GM19025 (cell line): ENCODE results near the gene MBLAC2.

Source experiments
- ATAC-seq: cut with Tn5 transposase; IDR thresholded peaks from one replicate; pipeline ENCODE4 v1.9.1; 2021; ENCODE audit warnings: mild to moderate bottlenecking, low read depth, moderate library complexity; ENCODE audit not compliant: unreplicated experiment

Gene MBLAC2

DNA sequence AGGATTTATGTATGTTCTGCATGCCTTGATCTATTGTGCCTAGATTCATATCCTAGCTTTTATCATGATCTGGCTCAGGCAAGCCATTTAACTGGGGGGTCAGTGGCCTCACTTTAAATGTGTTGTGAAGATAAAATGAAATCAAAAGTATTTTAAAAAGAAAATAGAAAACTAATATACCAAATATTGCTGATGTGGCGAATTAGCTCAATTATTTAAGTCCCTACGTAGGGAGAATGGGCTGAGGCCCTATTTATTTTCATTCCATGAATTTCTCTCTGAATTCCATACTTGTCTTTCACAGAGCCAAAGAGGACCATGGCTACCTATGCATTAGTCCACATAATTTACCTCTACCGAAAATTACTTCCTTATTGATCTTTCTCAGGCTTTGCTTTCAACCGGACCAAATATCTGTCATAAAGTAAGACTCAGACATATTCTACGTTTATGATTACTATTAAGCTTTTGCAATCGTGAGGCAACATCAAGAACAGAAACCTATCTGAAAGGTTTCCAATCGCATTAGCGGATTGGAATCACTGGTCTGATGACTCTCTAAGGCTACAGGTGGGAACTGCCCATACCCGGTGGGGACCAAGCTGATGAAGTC, 1.7 kb downstream of the MBLAC2 start:
- no peak for ATAC-seq

DNA sequence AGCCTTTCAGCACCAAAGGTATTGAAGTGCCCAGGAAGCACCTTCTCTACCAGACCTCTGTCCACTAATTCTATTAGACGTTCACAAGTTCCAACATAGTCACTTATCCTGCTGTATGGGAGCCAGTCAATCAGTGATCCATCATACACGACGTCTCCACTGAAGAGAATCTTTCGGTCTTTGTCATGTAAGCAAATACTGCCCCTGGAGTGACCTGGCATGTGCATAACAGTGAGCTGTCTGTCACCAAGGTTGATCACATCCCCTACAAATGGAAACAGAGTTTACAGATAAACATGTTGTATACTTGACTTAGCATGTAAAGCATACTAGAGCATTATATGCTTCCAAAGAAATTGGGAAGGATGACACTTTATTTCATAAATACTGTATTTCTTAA, 13.3 kb downstream of the MBLAC2 start:
- ATAC-seq = no peak

DNA sequence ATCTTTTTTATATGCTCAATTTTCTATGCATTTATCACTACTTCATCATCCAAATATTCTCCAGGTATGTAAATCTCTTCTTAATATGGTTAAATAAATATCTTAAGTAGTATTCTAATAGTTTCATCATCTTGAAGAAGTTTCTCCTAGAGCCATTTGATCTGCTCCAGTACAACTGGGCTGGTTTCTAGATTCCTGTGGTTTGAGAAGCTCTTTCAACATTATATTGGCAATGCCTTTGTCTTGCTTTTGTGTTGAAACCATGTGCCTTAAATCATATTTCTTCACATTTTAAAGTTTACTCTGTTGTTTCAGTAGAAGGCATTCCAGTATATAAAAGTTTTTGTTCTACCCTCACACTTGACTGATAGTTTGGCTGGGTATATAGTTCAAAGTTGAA, 27.6 kb downstream of the MBLAC2 start:
- no peak for ATAC-seq

DNA sequence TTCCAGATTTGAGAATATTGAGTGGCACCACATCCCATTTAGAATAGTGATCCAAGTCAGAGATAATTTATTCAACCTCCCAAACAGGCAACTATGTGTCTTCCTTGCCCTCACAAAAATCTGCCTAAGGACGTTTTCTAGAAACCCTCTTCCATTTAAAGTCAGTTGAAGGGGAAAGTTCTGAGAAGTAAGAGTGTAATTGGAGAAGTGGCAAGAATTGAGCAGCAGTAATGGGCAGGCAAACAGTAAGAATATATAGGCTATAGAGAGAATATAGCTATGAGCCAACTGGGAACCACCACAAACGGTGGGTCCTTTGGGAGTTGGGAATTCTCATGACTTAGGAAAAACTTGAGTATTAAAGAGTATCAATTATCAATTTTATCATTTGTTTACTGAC, 33.9 kb downstream of the MBLAC2 start:
- ATAC-seq = no peak

DNA sequence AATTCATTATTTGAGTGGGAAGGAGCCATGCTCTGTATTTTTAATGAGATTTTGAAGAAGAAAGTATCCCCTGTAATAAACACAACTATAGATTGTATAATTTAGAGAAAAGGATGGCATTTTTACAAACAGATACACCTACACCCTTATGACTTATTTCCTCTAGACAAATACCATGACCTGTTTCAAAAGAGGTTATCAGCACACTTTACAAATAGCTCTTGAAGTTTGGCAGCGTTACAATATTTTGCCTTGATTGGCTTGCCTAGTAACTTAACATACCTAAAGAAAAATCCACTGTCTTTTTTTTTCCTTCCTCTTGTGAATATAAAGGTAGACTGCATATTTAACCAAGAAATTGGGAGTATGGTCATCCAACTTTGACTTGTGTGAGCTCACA, 36.5 kb downstream of the MBLAC2 start:
- ATAC-seq = no peak

DNA sequence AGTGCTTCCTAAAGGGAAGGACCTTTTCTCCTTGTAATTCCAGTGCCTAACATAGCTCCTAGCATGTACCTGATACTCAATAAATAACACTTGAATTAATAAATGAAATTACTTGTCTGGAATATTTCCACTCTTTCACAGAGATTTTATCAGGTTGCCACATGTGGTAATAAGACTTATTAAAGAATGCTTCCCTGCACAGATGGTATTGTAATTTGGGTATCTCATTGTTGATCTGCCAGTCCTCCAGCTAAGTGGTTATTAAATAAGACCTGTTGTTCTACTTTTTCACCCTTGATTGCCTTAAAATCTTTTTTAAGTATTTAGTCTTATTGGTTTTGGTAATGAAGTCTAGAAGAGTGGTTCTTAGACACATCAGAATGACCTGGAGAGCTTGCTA, 36.9 kb downstream of the MBLAC2 start:
- no peak for ATAC-seq

DNA sequence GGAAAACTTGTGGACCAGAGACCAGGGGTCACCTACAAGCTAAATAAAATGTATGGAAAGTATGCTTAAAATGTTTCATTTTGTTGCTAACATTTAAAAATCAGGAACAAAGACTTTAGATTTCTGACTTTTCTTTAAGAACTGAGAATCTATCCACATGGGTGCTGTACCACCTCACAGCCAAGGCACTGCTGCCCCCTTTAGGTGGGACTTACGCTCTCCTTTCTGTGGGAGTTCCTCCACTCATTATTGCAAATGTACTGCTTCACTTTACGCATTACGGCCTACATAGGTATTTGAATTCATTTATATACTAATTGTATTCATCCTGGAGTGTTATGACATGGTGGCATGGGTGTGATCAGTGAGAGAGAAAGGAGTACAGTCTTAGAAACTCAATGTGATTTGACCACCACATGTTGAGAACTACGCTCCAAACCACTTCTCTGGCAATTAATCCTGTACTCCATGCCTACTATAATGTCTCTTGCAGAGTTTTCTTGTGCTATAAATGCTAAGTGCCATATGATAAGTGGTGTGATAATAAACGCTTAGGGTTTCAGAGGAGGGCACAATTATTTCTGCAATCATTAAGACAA, 40.4 kb downstream of the MBLAC2 start:
- peak; percentile 75 for ATAC-seq

DNA sequence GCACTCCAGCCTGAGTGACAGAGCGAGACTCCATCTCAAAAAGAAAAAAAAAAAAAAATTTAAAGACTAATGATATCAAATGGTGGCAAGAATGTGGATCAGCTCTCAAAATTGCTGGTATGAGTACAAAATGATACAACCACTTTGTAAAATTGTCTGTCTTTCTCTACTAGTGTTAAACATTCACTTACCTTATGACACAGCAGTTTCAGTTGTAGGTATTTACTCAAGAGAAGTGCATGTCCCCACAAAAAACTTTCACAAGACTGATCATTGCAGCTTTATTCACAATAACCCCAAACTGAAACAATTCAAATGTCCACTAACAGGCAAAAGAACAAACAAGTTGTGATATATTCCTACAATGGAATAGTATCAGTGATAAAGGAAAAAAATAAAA, 50.3 kb downstream of the MBLAC2 start:
- peak; percentile 62 for ATAC-seq

DNA sequence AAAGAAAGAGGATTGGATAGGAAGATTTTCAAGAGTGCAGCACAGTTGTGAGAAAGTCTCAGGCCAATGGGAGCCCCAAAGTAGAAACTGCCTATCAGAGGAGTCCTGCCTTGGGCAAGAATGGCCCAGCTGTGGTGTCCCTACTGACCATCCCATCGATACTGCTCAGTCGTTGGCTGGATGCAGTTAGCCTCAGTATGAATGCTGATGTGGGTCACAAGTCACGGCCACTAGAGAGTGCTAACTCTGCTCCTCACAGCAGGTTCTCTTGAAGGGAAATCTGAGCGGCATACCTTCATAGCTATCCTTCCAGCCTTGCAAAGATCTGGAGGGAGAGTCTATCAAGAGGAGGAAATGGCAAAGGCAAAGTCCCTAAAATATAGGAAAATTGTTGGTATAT, 53.4 kb downstream of the MBLAC2 start:
- no peak for ATAC-seq

DNA sequence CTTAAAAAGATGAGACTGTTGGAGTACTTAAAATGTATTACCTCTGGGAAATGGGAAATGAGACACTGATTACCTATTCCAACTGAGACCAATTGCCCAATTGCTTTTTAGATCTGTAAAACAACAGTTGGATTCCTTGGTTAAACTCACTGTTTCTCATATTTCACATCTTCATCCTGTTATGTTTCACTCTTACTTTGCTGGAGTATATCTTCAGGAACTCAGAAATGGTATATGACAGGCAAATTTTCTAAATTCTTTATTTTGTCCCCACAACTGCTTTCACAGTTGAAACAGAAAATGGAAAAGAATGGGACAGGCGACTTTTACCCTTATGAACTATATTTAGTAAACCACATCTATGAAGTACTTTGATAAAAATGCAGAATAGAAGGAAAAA, 56.4 kb downstream of the MBLAC2 start:
- ATAC-seq = no peak

DNA sequence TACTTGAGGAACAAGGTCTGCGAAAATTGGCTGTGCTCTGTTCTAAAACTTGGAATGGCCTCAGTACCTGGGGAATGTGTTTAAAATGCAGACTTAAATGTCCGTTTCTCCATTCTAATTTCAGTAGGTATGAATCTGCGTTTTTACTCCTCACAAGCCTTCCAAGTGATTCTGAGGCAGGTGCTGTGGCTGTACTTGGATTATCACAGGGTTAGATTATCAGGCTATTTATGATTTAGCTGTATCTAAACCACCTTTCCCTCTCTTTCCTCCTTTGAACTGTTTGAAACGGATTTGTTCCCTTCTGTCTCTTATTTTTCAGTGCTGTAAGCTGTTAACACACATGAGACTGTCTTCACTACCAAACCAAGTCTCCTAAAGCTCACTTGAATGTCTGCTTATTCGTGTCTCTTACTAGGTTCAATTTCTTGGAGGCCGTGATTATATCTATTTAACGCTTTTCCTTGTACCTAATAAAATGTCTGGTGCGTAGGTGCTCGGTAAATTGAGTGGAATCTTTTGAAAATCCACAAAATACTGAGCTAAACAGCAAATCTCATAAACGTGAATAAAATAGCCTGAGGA, 64.3 kb downstream of the MBLAC2 start:
- ATAC-seq = no peak

DNA sequence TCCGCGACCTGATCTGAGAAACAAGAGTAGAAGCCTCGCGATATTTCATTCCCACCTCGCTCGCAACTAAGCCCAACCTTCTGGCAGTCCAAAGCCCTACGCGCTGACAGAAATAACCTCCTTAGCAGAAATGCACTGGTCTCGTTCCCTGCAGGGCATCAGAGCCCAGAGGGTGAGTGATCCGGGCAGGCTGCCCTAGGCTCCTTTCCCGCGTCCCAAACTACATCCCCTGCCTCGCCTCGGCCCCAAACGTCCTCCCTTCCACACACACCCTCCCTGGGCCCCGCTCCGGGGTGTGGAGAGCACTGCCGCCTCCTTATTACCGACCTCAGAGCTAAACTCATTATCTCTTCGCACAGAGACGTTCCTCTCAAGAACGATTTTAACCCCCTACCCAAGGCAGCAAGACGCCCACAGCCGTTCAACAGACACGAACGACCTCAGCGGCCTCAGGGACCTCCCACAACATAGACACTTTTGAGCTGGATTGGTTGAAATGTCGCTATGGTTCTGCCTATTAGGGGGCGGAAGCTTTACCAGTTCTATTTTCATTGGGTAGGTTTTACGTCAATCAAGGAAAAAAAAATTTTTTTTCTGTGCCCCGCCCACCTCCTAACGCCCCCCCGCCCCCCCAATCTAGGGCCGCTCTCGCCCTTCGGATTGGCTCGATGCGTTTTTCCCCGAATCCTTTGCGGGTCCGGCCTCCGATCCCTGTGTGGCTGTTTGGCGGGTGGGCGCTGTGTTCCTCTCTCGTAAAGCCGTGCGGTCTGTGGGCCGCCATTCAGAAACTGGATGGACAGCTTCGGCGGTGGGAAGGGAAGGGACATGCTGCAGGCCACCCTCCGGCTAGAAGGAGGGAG, 65.0 kb downstream of the MBLAC2 start, which contains the start of gene CETN3:
Gene CETN3, minus strand, starts transcription at position 439 of the 860 bp plus-strand sequence. Its CDS starts 95 bp downstream, at position 344.
- ATAC-seq = peak; percentile 90

DNA sequence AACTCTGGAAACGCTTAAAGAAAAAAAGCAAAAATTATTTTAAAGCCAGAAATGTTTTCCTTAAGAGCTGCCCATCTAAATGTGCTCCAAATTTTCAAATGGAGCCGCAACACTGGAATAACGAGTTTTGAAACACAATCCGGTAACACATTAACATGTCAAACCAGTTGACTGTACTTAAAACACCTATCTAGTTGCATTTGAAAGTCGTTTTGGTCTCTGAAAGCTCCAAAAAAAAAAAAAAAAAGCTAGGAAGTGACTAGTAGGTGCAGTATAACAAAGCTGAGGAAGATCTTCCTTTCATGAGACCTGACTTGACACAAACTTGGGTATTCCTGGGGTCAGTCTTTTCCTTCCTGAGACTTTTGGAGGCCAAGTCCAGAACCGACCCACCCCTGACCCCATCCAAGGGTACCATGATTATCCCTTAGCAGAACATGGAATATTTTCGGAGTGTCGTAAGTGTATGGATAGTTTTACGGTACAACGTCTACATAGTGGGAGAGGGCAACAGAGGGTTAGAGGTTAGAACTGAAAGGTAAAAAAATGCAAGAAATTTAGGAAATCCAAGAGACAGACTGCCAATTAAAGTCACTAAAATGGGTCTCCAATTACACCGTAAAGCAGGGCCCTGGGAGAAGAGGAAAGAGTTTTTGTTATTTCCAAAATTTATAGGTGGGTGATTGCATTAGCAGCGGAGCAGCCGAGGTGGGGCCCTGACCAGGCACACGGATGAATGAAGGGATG, 65.8 kb downstream of the MBLAC2 start:
- ATAC-seq = peak; percentile 2
